GM12864 (cell line): ENCODE measurements around the gene NXNL1.
"Not testable (repeated sequence)": the region's sequence is repeated elsewhere in the genome, so short reads cannot be mapped to it uniquely, and the experiment has no call there.

Experiments
- DNase-seq: peaks from one replicate; pipeline ENCODE4 v3.0.0-alpha.2; 2011; ENCODE audit warnings: low read depth
- H3K4me3 ChIP-seq: 2 replicates; pipeline ENCODE4 v1.5.1; 2011; ENCODE audit warnings: mild to moderate bottlenecking, low read depth, low read length, control low read depth
- CTCF ChIP-seq: IDR thresholded peaks from 2 replicates; pipeline ENCODE4 v1.5.1; 2011; ENCODE audit warnings: low read depth, mild to moderate bottlenecking, moderate library complexity, low read length, control low read depth, inconsistent platforms; ENCODE audit errors: missing control alignments

The NXNL1 gene

GRCh38 chr19:17460372-17461230 lies at the start of gene NXNL1:
Gene NXNL1, minus strand, starts transcription at chr19:17460926. Its CDS starts 57 bp downstream, at chr19:17460869.
- no peak for DNase-seq
- no peak within 1 kb of the TSS for H3K4me3 ChIP-seq
- TF ChIP-seq CTCF = no peak

- DNase-seq, H3K4me3 ChIP-seq: not testable (repeated sequence)
These were observed 47.8 kb upstream of the NXNL1 start for GRCh38 chr19:17508558-17508933.

GRCh38 chr19:17506745-17507144 lies 46.0 kb upstream of the NXNL1 start:
- TF ChIP-seq CTCF = no peak
- DNase-seq = no peak
- H3K4me3 ChIP-seq = no peak overlapping the region

DNA sequence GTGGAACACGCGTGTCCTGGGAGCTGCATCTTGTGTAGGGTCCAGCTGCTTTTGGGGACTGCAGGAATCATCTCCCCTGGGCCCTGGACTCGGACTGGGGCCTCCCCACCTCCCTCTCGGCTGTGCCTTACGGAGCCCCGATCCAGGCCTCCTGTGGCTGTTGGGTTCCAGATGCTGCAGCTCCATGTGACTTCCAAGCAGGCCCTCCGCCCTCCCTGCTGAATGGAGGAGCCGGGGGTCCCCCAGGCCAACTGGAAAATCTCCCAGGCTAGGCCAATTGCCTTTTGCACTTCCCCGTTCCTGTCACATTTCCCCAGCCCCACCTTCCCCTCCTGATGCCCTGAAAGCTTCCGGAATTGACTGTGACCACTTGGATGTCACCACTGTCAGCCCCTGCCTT lies 44.5 kb upstream of the NXNL1 start:
- no peak overlapping the region for H3K4me3 ChIP-seq
- no peak for TF ChIP-seq CTCF
- DNase-seq = no peak

GRCh38 chr19:17504456-17504855 lies 43.7 kb upstream of the NXNL1 start:
- no peak for TF ChIP-seq CTCF
- DNase-seq = no peak
- H3K4me3 ChIP-seq = no peak overlapping the region

DNA sequence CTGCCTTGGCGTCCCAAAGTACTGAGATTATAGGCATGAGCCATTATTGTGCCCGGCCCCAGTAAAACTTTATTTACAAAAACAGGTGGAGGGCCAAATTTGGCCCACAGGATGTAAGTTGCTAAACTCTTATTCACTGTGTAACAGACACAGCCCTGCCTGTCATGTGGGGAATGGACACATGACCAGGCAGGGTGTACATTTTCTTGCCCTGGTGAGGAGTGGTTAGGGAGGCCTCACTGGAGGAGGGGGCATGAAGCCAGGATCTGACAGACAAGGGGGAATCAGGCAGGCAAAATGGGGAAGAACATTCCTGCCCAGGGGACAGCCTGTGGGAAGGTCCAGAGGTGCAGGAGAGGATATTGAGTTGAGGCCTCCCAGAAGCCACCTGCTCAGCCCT lies 43.3 kb upstream of the NXNL1 start:
- no peak for DNase-seq
- no peak overlapping the region for H3K4me3 ChIP-seq
- TF ChIP-seq CTCF = no peak

GRCh38 chr19:17503240-17503639 lies 42.5 kb upstream of the NXNL1 start:
- DNase-seq = no peak
- TF ChIP-seq CTCF = no peak
- no peak overlapping the region for H3K4me3 ChIP-seq
